Mucosa of descending colon (tissue), 3 donors: Measurements from ENCODE around the gene ZNF425. TPM values are rescaled to one million over a fixed set of nuclear protein-coding genes. Genes with fewer than 3 reads are reported as not detected.
A peak's percentile ranks its signal among the peaks of the same experiment; 100 is the strongest.

ENCODE experiments used
- ATAC-seq: fragments of 200-7000 bp; cut with Tn5 transposase; one replicate; pipeline ENCODE4 v1.9.1; 2020; ENCODE audit warnings: mild to moderate bottlenecking, moderate library complexity
- DNase-seq, 3 donors: peaks; one replicate each; pipeline ENCODE4 v3.0.0-alpha.2; 2020
- H3K36me3 ChIP-seq: fragments of 200-600 bp; one replicate; pipeline ENCODE4 v1.8.0; 2021; ENCODE audit warnings: low read depth, mild to moderate bottlenecking
- H3K4me1 ChIP-seq: fragments of 200-600 bp; one replicate; pipeline ENCODE4 v1.8.0; 2021; ENCODE audit warnings: low read depth, mild to moderate bottlenecking
- H3K4me3 ChIP-seq: fragments of 200-600 bp; one replicate; pipeline ENCODE4 v1.8.0; 2021; ENCODE audit warnings: mild to moderate bottlenecking
- H3K9me3 ChIP-seq: fragments of 200-600 bp; one replicate; pipeline ENCODE4 v1.8.0; 2021; ENCODE audit warnings: mild to moderate bottlenecking
- intact Hi-C, 2 donors: fragments of 100-400 bp; cut with DNase I in 1 of 2; cut with micrococcal nuclease in 1 of 2; formaldehyde crosslinking; loops; one replicate each; pipeline versions ENCODE4 v1.11.0 to v1.11.1; 2022; cut with DNase I, micrococcal nuclease
- total RNA-seq, 3 donors: library from RNA; stranded (reverse); fragmentation: NEBNext Ultra II Directional in 2 of 3; extraction: Animal tissue kit (Norgen Biotek cat#: 25700) in 2 of 3; gene quantifications; one replicate each; pipeline versions ENCODE4 v1.2.1 to v1.2.4, GENCODE V29; 2021 to 2023
- TF ChIP-seq, protein P1 (sequence below): fragments of 200-600 bp; IDR thresholded peaks from one replicate; pipeline ENCODE4 v1.8.0; 2022; ENCODE audit warnings: antibody characterized with exemption, mild to moderate bottlenecking
- donor health status: DM: no; HTN: no; CAD: no; lungs with moderate emphysema.
- donor health status: DM: no; HTN: no; CAD: no.
- donor health status: DM: no; HTN: yes; CAD: no.

The ZNF425 gene
- total RNA-seq, 3 donors from 2014 or later, result 1.3 to 4.2 (median 1.4) TPM

- ATAC-seq (peak; percentile 97), DNase-seq (peak; percentile 84 to 92 (median 91))
- intact Hi-C loops, result no loop called here
- Histone ChIP-seq H3K4me3 (peak within 1 kb of the TSS; percentile 80), H3K4me1 (no peaks in the 10 kb centered on the region), H3K36me3 (no peaks in the 10 kb centered on the region), H3K9me3 (no peaks in the 10 kb centered on the region)
- TF ChIP-seq, protein P1, sequence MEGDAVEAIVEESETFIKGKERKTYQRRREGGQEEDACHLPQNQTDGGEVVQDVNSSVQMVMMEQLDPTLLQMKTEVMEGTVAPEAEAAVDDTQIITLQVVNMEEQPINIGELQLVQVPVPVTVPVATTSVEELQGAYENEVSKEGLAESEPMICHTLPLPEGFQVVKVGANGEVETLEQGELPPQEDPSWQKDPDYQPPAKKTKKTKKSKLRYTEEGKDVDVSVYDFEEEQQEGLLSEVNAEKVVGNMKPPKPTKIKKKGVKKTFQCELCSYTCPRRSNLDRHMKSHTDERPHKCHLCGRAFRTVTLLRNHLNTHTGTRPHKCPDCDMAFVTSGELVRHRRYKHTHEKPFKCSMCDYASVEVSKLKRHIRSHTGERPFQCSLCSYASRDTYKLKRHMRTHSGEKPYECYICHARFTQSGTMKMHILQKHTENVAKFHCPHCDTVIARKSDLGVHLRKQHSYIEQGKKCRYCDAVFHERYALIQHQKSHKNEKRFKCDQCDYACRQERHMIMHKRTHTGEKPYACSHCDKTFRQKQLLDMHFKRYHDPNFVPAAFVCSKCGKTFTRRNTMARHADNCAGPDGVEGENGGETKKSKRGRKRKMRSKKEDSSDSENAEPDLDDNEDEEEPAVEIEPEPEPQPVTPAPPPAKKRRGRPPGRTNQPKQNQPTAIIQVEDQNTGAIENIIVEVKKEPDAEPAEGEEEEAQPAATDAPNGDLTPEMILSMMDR, result peak; percentile 95
Observed at GRCh38 chr7:149090397-149091195, 35.5 kb downstream of the ZNF425 start, which contains the start of gene ZNF786. TSS of gene ZNF786 (minus strand) at chr7:149090718. CDS start at chr7:149090640, 78 bp downstream.

- no peak for ATAC-seq
- H3K36me3 ChIP-seq, result no peaks in the 10 kb centered on the region
- no peak for DNase-seq
- intact Hi-C loops, result no loop called here
- H3K9me3 ChIP-seq, result no peaks in the 10 kb centered on the region
- H3K4me3 ChIP-seq, result no peak overlapping the region
- TF ChIP-seq, protein P1, result no peak
- H3K4me1 ChIP-seq, result no peaks in the 10 kb centered on the region
Observed at GRCh38 chr7:149087376-149087775, 38.7 kb downstream of the ZNF425 start.

- TF ChIP-seq, protein P1, result no peak
- no peak for ATAC-seq
- H3K4me1 ChIP-seq, result no peaks in the 10 kb centered on the region
- no peak overlapping the region for H3K4me3 ChIP-seq
- H3K9me3 ChIP-seq, result no peaks in the 10 kb centered on the region
- DNase-seq, result no peak
- intact Hi-C loops, result no loop called here
- no peaks in the 10 kb centered on the region for H3K36me3 ChIP-seq
Observed at GRCh38 chr7:149085866-149086265, 40.3 kb downstream of the ZNF425 start.

- DNase-seq (no peak), ATAC-seq (no peak)
- H3K4me1 ChIP-seq, result no peaks in the 10 kb centered on the region
- no peaks in the 10 kb centered on the region for H3K36me3 ChIP-seq
- H3K4me3 ChIP-seq, result no peak overlapping the region
- H3K9me3 ChIP-seq, result no peaks in the 10 kb centered on the region
- TF ChIP-seq, protein P1, result no peak
- intact Hi-C loops, result no loop called here
Observed at GRCh38 chr7:149084407-149084806, 41.7 kb downstream of the ZNF425 start.

GRCh38 chr7:149081914-149082313 is 44.2 kb downstream of the ZNF425 start:
- H3K9me3 ChIP-seq, result no peaks in the 10 kb centered on the region
- no peaks in the 10 kb centered on the region for H3K4me1 ChIP-seq
- TF ChIP-seq, protein P1, result no peak
- intact Hi-C loops, result no loop called here
- no peaks in the 10 kb centered on the region for H3K36me3 ChIP-seq
- no peak for DNase-seq
- no peak overlapping the region for H3K4me3 ChIP-seq
- no peak for ATAC-seq
